Endothelial cell of coronary artery (primary cell): ENCODE data around the gene ABCB8. TPM values are rescaled to one million over a fixed set of nuclear protein-coding genes. Genes with fewer than 3 reads are reported as not detected.

Source experiments
- total RNA-seq: library from RNA; depleted of rRNA; stranded (reverse); fragments of >200 nt; gene quantifications from 2 replicates; pipeline ENCODE4 v1.2.3, GENCODE V29; 2014

The ABCB8 gene
- total RNA-seq, result 22.5 and 22.7 TPM in 2 replicates

GRCh38 chr7:151028131-151028947, at the start of gene ABCB8:
Gene ABCB8 (plus strand): TSS chr7:151028450. CDS start chr7:151028516, 66 bp downstream.

GRCh38 chr7:150990416-150991186, 37.6 kb upstream of the ABCB8 start, which contains the start of gene NOS3:
Gene NOS3 (plus strand): TSS chr7:150991017. CDS start chr7:150993804, 2,787 bp downstream.

DNA sequence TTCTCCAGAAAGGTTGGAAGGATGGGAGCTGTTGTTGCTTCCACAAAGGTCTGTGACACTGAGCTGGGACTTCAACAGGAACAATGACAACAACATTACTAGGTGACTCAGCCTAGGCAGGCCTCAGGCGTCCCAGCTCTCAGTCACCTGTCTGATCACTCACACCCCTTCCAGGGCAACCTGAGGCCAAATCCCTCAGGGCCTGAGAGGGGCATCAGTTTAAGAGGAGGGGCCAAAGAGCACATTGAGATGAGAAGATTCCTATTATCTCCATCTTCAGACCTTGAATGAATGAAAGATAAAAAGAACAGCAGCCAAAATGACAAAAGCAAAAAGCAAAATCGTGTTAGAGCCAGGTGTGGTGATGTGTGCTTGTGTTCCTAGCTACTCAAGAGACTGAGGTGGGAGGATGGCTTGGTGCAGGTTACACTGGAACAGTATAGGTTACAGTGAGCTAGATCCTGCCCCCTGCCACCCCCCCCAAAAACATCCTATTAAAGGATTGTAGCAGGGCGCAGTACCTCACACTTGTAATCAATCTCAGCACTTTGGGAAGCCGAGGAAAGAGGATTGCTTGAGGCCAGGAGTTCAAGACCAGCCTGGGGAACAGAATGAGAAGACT, 3.7 kb upstream of the ABCB8 start, which contains the start of gene ATG9B:
Gene ATG9B, minus strand, starts transcription at position 60 of the 622 bp plus-strand sequence. CDS start 71 bp downstream, outside the sequence.

DNA sequence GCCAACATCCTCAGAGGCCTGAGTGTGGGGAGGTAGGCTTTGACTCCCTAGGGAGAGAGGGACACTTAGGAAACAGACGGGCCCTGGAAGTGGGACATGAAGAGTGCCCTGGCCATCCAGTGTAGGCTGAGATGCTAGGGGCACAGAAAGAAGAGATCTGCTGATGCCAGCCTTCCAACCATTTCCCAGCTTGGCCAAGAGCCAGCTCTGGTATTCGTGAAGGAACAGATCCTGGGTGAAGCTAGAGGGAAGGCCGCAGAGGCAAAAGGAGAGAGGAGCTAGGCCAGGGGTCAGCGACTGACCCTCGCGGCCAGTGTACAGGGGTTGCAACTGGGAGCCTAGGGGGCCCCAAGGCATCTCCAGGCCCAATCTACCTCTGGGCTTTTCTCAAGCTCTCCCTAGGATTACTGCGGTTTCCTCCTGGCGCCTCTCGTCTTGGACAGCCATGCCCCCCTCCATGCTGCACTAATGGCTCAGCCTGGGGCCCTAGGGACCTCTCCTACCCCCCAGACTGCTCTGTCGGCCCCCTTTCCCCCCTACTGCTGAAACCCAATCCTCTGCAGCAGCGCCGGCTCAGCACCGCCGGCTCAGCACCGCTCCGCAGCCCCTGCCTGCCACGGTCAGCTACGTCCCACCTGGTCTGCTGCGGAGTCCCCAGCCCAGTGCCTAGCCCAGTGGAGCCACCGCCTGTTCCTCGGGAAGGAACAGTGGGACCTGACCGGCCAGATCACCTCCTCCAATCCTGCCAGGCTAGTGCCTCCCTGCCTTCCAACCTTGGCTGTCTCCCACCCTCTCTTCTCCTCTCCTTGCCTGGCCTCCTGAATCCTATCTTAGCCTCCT, 19.9 kb downstream of the ABCB8 start, which contains the start of gene ASIC3:
Gene ASIC3, plus strand, starts transcription at position 556 of the 840 bp plus-strand sequence. CDS start 355 bp downstream, outside the sequence.

DNA sequence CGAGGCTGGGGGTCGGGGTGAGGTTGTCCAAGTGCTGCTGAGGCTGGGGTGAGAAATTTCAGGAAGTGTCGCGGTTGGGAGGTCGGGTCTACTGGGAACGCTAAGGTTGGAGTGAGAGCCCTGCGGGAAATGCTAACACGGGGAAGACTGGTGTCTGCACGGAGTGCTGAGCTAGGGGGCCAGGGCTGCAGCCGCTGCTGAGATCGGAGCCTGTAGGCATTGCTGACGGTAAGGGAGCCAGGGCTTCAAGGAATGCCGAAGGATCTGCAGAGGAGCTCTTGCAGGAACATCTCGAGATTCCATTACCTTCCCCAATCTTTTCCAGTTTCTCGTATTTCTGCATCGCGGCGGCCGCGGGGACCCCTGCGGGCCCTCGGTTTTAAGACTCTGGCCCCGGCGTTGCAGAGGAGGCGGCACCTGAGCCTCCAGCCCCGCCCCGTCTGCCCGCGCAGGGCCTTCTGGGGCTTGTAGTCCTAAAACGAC, 29.3 kb downstream of the ABCB8 start, which contains the start of gene CDK5:
Gene CDK5, minus strand, starts transcription at position 392 of the 483 bp plus-strand sequence. Its CDS starts 49 bp downstream, at position 343.

DNA sequence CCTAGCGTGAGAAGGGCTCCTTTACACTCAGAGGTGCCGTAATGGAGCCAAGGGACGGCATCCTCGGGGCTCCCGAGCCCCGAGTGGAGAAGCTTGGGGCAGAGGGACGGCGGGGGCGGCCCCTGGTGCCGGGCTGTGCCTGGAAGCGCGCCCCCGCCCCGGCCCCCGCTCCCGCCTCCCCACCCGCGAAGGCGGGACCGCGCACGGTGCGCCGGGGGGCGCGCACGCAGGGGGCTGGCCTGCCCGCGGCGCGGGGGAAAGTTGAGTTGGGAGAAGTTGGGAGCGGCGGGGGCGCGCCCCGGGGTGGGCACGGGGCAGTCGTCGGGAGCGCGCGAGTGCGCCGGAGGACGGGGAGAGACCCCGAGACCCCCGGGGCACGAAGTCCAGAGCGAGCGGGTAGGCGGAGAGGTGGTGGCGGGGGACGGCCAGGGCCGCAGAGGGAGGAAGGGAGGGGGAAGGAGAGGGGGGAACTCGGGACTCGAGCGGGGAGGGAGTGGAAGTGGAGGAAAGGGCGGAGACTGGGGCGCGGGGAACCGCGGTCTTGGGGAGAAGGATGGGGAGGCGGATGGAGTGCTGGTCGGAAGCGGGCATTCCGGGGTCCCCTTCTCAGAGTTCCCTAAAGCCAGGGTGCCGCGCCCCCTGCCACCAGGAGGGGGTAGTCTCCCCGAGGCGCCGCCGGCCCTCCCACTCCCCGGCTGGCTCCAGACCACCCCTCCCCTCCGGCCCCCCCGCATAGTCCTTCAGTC, 31.3 kb downstream of the ABCB8 start, which contains the start of gene SLC4A2:
Gene SLC4A2, plus strand, starts transcription at position 223 of the 746 bp plus-strand sequence. CDS start 2,399 bp downstream, outside the sequence.

GRCh38 chr7:151080522-151081169, 52.4 kb downstream of the ABCB8 start, which contains the start of gene FASTK:
Gene FASTK (minus strand): TSS chr7:151080809. CDS start chr7:151080766, 43 bp downstream.

GRCh38 chr7:151083071-151083823, 55.0 kb downstream of the ABCB8 start, which contains the start of gene TMUB1:
Gene TMUB1 (minus strand): TSS chr7:151083493. CDS start chr7:151082563, 930 bp downstream.

GRCh38 chr7:151085691-151086620, 57.7 kb downstream of the ABCB8 start, which contains the start of gene AGAP3:
Gene AGAP3 (plus strand): TSS chr7:151086475. CDS start chr7:151086742, 267 bp downstream.

Other genes with a start within 250 kb of the ABCB8 start
- 0.09 TPM in 1 of 2 replicates, not detected in the other for gene TMEM176B, start 228.1 kb upstream of the ABCB8 start, total RNA-seq
- not detected in 2 replicates for gene TMEM176A, start 227.7 kb upstream of the ABCB8 start, total RNA-seq
- gene AOC1, start 175.9 kb upstream of the ABCB8 start, total RNA-seq, result not detected in 2 replicates
- gene KCNH2, start 50.1 kb upstream of the ABCB8 start, total RNA-seq, result under 0.01 TPM in 1 of 2 replicates, not detected in the other
- gene NOS3, start 37.4 kb upstream of the ABCB8 start, total RNA-seq, result 33.9 and 54.8 TPM in 2 replicates
- gene ATG9B, start 4.0 kb upstream of the ABCB8 start, total RNA-seq, result 0.09 and 0.19 TPM in 2 replicates
- not detected in 2 replicates for gene ASIC3, start 20.1 kb downstream of the ABCB8 start, total RNA-seq
- 24.8 and 33.5 TPM in 2 replicates for gene CDK5, start 29.4 kb downstream of the ABCB8 start, total RNA-seq
- 72.9 and 76.8 TPM in 2 replicates for gene SLC4A2, start 31.1 kb downstream of the ABCB8 start, total RNA-seq
- 50.7 and 57.6 TPM in 2 replicates for gene FASTK, start 52.4 kb downstream of the ABCB8 start, total RNA-seq
- gene TMUB1, start 55.0 kb downstream of the ABCB8 start, total RNA-seq, result 12.1 and 16.7 TPM in 2 replicates
- 50.9 and 52.5 TPM in 2 replicates for gene AGAP3, start 58.0 kb downstream of the ABCB8 start, total RNA-seq
- gene GBX1, start 139.2 kb downstream of the ABCB8 start, total RNA-seq, result not detected in 2 replicates
- not detected in 2 replicates for gene ASB10, start 158.8 kb downstream of the ABCB8 start, total RNA-seq
- gene H2BK1, start 182.0 kb downstream of the ABCB8 start, total RNA-seq, result not detected in 2 replicates
- gene ABCF2, start 198.8 kb downstream of the ABCB8 start, total RNA-seq, result 59.9 and 72.9 TPM in 2 replicates
- gene CHPF2, start 204.0 kb downstream of the ABCB8 start, total RNA-seq, result 45.7 and 74.4 TPM in 2 replicates
- 4.1 and 8.1 TPM in 2 replicates for gene SMARCD3, start 220.2 kb downstream of the ABCB8 start, total RNA-seq